HAP-1 (cell line): ENCODE measurements around the gene RNH1.

ENCODE experiments used
- DNase-seq, 2 experiments: peaks; one replicate each; pipeline ENCODE4 v3.0.0-alpha.2; 2016 to 2020; ENCODE audit warnings: low spot score in 2 of 2
- H3K27me3 ChIP-seq: fragments of 250-450 bp; sonication (Bioruptor Pico); 2 replicates; pipeline ENCODE4 v1.5.1; 2020; ENCODE audit warnings: low read depth, mild to moderate bottlenecking, moderate library complexity
- H3K36me3 ChIP-seq: fragments of 250-450 bp; sonication (Bioruptor Pico); replicated peaks from 2 replicates; pipeline ENCODE4 v1.5.1; 2020; ENCODE audit warnings: mild to moderate bottlenecking
- H3K4me1 ChIP-seq: fragments of 250-450 bp; sonication (Bioruptor Pico); 2 replicates; pipeline ENCODE4 v1.5.1; 2020; ENCODE audit warnings: mild to moderate bottlenecking
- H3K4me3 ChIP-seq: fragments of 250-450 bp; sonication (Bioruptor Pico); 2 replicates; pipeline ENCODE4 v1.5.1; 2020; ENCODE audit warnings: mild to moderate bottlenecking, moderate library complexity
- H3K9me3 ChIP-seq: fragments of 250-450 bp; sonication (Bioruptor Pico); 2 replicates; pipeline ENCODE4 v1.5.1; 2020; ENCODE audit warnings: mild to moderate bottlenecking, moderate library complexity
- in situ Hi-C: fragments of 300-500 bp; cut with MboI; formaldehyde crosslinking; loops from 3 replicates; pipeline ENCODE4 v1.14.3; 2020; ENCODE audit warnings: low sequenced_read_pairs, inconsistent platforms, mixed read lengths

RNH1 gene

DNA sequence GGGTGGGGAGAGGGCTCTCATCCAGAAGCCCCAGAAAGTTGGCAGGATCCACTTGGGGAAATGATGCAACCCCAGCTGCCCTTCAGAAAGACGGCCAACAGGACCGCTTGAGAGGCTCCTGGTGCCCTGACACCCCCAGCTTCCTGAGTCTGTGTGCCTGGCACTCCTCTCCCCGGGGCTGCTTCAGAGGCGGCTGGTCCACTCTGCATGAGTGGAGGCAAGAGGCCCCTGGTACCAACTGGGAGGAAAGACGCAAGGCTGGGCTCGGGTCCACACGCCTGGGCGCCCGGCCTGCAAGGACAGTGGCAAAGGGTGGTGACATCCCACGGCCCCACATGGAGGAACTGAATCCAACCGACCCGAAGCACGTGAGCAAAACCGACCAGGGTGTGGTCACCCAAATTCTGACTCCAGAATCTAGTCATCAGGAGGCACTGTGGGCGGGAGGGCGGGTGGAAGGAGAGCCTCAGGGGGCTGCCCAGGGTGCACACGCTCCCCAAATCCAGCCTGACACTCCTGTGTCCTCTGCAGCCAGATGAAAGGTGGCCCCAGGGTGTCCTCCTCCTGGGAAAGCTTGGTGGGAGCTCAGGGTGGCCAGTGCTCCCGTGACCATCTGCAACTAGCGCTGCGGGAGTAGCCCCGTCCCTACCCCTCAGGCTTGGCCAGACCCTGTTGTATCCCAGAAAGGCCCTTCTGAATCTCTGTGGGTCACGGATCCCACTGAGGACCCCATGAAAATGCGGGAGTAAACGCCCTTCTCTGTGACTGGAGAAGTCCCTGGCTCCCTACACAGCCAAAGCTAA, 3.7 kb downstream of the RNH1 start:
- in situ Hi-C loops, result no loop called here
- DNase-seq, result no peak
- Histone ChIP-seq H3K4me1 (no peaks in the 10 kb centered on the region; the same call in 1 of the 2 replicates), H3K36me3 (peaks cover 40% of the 10 kb centered on the region), H3K9me3 (no peaks in the 10 kb centered on the region), H3K27me3 (no peaks in the 10 kb centered on the region), H3K4me3 (no peak overlapping the region)

DNA sequence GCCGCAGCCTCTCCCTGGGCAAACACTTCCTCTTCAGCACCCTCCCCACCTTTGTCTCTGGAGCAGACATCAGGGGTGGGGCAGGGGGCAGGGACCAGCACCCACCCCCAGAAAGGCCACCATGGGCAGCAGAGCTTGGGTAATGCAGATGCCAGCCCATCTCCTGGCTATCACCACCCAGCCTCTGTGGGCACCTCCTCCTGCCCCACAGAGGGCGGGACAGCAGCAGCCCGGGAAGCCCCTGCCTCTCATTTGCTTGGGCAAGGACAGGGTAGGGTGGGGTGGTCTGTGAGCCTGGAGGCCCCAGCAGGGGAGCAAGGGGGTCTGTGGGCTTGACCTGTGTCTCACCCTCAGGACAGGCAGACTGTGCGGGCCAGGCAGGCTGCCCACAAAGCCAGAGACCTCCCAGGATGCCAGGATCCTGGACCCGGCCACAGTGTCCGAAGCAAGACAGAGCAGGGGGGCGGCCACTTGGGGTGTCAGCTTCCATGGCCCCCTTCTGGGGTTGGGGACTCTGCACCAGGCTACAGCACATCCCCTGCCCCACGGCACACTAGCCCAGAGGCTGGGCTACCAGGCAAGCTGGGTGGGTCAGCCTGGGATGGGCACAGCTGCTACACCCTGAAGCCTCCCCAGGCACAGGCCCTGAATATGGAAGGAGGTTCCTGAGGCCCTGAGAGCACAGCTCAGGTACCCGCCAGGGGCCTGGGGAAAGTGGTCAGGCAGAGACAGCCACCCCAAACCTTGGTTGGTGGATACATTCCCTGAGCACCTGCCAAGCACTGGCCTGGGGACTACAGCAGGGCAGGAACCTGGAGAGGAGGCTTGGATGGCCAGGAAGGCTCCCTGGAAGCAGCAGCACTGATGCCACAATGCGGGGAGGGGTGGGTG, 4.5 kb downstream of the RNH1 start:
- in situ Hi-C loops, result no loop called here
- peaks cover 46% of the 10 kb centered on the region for H3K36me3 ChIP-seq
- H3K4me1 ChIP-seq, result no peaks in the 10 kb centered on the region; the same call in 1 of the 2 replicates
- no peak overlapping the region for H3K4me3 ChIP-seq
- H3K27me3 ChIP-seq, result no peaks in the 10 kb centered on the region
- H3K9me3 ChIP-seq, result no peaks in the 10 kb centered on the region
- no peak for DNase-seq

DNA sequence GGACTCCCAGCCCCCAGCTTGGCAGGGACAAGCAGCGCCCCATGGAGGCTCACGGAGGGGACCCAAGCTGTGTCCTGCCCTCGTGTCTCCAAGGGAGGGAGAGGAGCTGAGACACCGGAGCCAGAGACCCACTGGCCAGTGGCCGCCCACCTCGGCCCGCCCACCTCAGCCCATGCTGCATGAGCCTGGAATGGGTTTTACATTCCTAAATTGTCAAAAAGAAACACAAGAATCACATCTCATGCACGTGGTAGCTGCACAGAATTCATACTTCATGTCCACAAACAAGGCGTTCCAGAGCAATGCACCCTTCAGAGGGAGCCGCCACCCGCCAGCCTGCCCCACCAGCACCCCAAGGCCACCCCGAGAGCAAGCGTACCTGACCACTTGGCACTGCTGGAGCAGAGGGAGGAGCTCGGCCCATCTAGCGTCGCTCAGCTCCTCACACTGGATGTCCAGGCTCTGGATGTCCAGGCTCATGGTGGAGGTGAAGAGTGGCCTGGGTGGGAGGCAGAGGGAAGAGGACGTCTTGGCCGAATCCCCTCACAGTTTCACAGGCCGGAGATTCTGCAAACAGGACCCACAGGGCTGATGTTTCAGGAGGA, 5.3 kb downstream of the RNH1 start:
- Histone ChIP-seq H3K9me3 (no peaks in the 10 kb centered on the region), H3K36me3 (peaks cover 48% of the 10 kb centered on the region), H3K4me1 (no peaks in the 10 kb centered on the region; the same call in 1 of the 2 replicates), H3K27me3 (no peaks in the 10 kb centered on the region), H3K4me3 (no peak overlapping the region)
- in situ Hi-C loops, result no loop called here
- no peak for DNase-seq

- H3K4me1 ChIP-seq, result no peaks in the 10 kb centered on the region; the same call in 1 of the 2 replicates
- in situ Hi-C loops, result no loop called here
- H3K36me3 ChIP-seq, result peaks cover 54% of the 10 kb centered on the region
- no peaks in the 10 kb centered on the region for H3K9me3 ChIP-seq
- no peak for DNase-seq
- H3K4me3 ChIP-seq, result no peak overlapping the region
- no peaks in the 10 kb centered on the region for H3K27me3 ChIP-seq
These were observed 5.9 kb downstream of the RNH1 start for GRCh38 chr11:501001-501682.

DNA sequence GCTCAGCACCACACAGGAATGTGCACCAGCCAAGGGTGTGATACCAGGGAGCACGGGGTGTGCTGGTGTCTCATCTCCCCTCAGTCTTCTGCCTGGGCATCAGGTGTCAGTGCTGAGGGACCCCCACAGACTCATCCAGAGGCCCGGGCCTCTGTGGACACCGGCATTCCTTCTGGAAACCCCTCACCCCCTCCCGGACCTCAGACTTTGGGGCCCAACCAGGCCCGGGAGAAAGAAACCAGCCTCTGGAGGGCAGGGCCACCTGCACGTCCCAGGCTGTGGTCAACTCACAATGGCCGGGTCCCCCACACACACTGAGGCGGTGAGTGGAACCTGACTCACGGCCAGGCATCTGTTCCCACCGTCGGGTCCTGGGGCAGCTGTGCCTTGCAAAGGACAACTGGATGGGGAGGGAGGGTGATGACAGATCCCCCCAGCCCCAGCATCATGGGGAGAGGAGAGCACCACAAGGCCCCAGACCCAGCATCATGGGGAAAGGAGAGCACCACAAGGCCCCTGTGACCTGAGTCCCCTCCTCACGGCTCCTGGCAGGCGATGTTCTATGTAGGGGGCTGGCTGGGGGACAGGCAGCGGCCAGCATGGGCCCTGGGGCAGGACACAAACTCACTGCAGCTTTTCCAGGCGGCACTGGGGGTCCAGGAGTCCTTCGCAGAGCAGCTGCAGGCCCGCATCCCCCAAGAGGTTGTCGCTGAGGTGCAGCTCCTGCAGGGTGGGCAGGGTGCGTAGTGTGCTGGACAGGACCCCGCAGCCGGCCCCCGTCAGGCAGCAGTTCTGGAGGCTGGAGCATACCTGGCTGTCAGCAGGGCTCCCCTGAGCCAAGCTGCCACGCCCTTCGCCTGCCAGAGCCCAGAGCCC, 7.6 kb downstream of the RNH1 start:
- no peaks in the 10 kb centered on the region for H3K9me3 ChIP-seq

GRCh38 chr11:498297-499181, 8.5 kb downstream of the RNH1 start:
- DNase-seq, result no peak
- in situ Hi-C loops, result no loop called here

More for the DNA sequence above, 7.6 kb downstream of the RNH1 start:
- in situ Hi-C loops, result no loop called here
- H3K4me3 ChIP-seq, result no peak overlapping the region
- H3K27me3 ChIP-seq, result no peaks in the 10 kb centered on the region
- peaks cover 68% of the 10 kb centered on the region for H3K36me3 ChIP-seq
- DNase-seq, result no peak
- H3K4me1 ChIP-seq, result no peaks in the 10 kb centered on the region

GRCh38 chr11:497565-498296, 9.3 kb downstream of the RNH1 start:
- no peaks in the 10 kb centered on the region for H3K27me3 ChIP-seq
- no peak overlapping the region for H3K4me3 ChIP-seq
- no peaks in the 10 kb centered on the region for H3K4me1 ChIP-seq
- no peak for DNase-seq
- peaks cover 77% of the 10 kb centered on the region for H3K36me3 ChIP-seq
- no peaks in the 10 kb centered on the region for H3K9me3 ChIP-seq
- in situ Hi-C loops, result no loop called here

More at GRCh38 chr11:498297-499181, 8.5 kb downstream of the RNH1 start:
- Histone ChIP-seq H3K27me3 (no peaks in the 10 kb centered on the region), H3K4me3 (no peak overlapping the region), H3K9me3 (no peaks in the 10 kb centered on the region), H3K4me1 (no peaks in the 10 kb centered on the region), H3K36me3 (peaks cover 74% of the 10 kb centered on the region)

- in situ Hi-C loops, result no loop called here
- Histone ChIP-seq H3K4me1 (no peaks in the 10 kb centered on the region), H3K36me3 (peaks cover 80% of the 10 kb centered on the region), H3K9me3 (no peaks in the 10 kb centered on the region), H3K4me3 (no peak overlapping the region), H3K27me3 (no peaks in the 10 kb centered on the region)
- peak in 1 of 2 experiments; percentile 43 for DNase-seq
These were observed 10.0 kb downstream of the RNH1 start for GRCh38 chr11:496834-497564.

DNA sequence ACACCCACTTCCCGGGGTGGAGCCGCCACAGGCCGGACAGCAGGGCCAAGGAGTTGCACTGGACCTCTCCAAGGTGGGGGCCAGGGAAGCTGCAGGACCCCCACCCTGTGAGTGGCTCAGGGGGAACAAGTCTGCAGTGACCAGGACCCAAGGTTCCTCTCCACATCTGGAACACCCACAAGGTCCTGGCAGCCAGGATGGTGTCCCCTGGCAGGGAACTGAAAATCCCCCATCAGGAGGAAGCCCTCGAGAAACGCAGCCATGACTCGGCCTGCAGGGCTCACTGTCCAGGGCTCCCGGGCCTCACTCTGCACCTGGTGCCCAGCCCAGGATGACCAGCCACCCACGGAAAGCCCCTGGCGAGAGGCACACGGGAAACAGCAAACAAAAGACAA, 11.5 kb downstream of the RNH1 start:
- DNase-seq, result no peak

DNA sequence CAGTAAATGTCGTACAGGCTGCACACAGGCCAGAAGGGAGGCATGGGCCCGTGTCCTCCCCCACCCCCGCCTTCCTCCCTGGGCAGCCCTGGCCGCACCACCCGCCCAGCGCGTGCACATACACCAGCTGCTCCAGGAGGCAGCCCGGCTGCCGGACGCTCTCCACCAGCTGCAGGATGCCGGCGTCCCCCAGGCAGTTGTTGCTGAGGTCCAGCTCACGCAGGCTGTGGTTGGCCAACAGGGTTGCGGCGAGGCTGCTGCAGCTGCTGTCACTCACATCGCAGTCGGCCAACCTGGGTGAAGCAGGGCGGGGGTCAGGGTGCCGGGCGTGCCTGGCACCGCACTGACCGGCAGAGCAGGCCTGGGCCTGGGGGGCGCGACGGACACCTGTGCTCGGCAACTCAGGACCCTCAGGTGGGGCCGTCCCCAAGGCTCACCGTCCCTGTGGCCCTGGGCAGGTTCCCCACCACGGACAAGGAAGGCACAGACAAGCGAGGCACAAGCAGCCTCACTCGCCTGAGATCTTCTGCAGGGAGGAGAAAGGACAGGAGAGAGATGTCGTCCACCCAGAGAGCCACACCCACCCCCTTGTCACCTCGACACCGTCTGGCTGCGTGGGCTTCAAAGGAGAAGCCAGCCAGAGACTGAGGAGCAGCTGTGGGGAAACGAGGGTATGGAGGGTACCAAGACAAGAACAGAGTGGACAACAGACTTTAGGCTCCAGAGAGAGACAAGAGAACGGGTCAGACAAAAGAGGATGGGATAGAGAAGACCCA, 12.1 kb downstream of the RNH1 start:
- in situ Hi-C loops, result no loop called here
- H3K36me3 ChIP-seq, result peaks cover 65% of the 10 kb centered on the region
- H3K4me3 ChIP-seq, result no peak overlapping the region
- no peaks in the 10 kb centered on the region for H3K9me3 ChIP-seq
- no peaks in the 10 kb centered on the region for H3K27me3 ChIP-seq
- no peak for DNase-seq
- no peaks in the 10 kb centered on the region for H3K4me1 ChIP-seq

More for the DNA sequence above, 11.5 kb downstream of the RNH1 start:
- H3K9me3 ChIP-seq, result no peaks in the 10 kb centered on the region
- no peak overlapping the region for H3K4me3 ChIP-seq
- H3K4me1 ChIP-seq, result no peaks in the 10 kb centered on the region
- no peaks in the 10 kb centered on the region for H3K27me3 ChIP-seq
- H3K36me3 ChIP-seq, result peaks cover 71% of the 10 kb centered on the region
- in situ Hi-C loops, result no loop called here
